ENCODE measurements around the gene RALGPS1. TPM values are rescaled to one million over a fixed set of nuclear protein-coding genes. Genes with fewer than 3 reads are reported as not detected.

RALGPS1 gene
- polyA plus RNA-seq, 1 donor: 7.9 TPM

DNA sequence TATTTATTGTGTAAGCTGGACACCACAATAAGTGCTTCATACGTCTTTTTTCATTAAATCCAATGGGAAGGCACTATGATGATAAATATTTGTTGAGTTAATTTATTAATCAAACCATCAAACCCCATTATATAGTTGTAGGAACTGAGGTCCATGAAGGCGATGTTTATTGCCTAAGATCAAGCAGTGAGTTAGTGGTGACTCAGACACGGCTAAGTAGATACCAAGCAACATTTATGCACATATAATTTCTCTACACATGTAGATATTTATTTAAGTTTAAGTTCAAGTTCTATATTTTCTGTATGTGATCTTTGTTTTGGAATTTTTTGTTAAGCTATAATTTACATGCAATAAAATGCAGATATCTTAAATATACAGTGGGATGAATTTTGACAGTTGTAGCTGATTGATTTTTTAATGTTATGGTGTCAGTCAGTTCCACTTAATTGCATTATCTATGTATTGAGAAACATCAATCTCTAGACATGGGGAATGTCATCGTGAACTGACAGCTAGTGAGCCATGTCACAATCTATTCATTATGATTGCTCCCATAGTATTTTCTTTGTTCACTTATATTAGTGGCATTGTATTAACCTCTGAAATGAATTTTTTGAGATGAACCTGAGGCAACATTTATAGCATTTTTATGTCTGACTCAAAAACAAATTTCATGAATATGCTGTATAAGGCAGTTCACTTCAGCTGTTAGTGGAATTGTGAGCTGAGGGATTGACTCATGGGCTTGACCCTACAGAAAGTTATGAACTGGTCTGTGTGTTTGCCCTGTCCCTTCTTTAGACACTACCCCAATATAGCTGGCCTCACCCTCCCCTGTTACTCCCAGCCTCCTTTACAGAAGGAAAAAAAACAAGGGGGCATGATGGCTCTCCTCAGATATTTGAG is 338.1 kb downstream of the RALGPS1 start:
- DNase-seq (ENCODE audit: low read depth): no peak

DNA sequence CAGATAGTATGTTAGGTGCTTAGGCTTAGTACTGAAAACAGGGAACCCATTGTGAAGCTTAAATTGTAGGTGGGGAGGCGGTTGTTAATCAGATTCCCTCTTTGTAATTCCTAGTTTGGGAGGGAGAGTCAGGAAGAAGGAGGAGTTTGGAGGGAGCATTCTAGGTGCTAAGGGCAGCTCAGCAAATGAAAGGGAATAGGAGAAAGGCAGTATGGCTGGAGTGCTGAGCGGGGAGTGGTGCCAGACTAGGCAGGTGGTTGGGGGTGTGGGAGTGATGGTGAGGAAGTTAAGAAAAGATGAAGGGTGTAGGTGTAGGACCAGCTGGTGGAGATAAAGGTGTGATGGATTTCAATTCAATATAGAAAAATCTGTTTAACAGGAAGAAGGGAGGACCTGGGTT is 338.9 kb downstream of the RALGPS1 start:
- no peak for DNase-seq (ENCODE audit: low read depth)

GRCh38 chr9:127255692-127256091 is 341.1 kb downstream of the RALGPS1 start:
- DNase-seq (ENCODE audit: low read depth): no peak

DNA sequence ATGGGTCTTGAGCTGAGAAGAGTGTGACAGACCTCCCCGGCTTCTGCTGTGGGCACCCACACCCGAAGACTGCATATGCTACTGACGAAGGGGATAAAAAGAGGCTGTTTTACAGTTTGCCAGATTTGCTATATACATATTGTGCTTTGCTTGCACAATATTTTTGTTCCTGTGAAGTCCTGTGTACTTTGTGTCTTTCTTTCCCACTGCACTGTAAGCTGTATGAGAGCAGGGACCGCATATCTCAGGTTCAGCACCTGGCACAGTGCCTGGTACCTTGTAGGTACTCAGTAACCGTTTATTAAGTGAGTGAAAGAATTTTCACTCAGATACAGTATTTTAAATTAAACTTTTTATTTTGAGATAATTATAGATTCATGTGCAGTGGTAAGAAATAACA is 341.7 kb downstream of the RALGPS1 start:
- DNase-seq (ENCODE audit: low read depth): no peak

- DNase-seq (ENCODE audit: low read depth): no peak
These were observed 344.3 kb downstream of the RALGPS1 start for GRCh38 chr9:127258606-127259471.

DNA sequence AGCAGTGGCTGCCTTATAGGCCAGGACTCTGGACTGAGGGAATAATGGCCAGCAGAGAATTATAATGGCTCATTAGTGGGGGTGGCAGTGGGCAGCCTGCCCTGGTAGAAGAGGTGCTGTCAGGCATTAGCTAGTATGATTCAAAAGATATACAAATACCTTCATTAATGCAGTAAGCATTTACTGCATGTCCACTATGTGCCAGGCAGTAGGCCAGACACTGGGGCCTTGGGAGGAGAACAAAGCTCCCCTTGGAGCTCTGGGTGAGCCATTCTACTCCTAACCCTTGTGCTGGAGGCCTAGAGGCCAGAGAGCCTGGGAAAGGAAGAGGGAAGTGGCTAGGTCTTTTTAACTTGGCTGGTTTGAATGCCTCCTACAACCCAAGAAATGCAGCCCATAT is 348.0 kb downstream of the RALGPS1 start:
- no peak for DNase-seq (ENCODE audit: low read depth)

DNA sequence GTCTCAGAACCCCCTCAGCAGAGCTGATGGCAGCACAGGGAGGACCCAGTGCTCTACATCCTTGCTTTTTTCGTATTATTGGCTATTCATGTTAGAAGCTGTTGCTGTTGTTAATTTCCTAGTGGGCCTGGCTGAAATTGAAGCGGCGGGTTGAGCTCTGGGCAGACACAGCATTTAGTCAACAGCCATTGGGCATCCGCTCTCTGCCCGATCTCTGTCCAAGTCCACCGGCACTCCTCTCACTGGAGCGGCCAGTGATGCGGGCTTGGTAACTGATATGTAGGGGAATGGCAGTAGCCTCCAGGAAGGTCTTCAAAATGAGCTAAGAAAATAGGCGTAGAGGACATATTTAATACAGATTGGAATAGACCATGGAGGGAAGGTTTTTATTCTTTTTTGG is 348.7 kb downstream of the RALGPS1 start:
- no peak for DNase-seq (ENCODE audit: low read depth)

DNA sequence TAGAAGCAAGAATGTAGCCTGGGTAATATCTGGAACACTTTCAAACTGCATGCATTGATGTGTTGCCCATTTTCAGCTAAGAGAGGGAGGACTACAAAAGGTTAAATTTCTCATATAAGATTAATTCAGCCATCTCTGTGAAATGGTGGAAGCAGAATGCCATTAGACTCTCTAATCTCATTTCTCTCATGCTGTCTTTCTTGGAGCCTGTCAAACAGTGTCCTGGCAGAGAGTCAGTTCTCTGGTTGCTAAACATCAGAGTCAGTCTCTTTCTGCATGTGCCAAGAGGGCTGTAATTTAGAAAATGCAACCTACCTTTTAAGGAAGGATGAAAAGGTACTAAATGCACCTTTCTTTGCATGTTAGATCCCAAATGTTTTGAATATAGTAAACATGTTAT is 349.1 kb downstream of the RALGPS1 start:
- DNase-seq (ENCODE audit: low read depth): no peak

- DNase-seq (ENCODE audit: low read depth): no peak
These were observed 350.1 kb downstream of the RALGPS1 start, which contains the start of gene GARNL3 for GRCh38 chr9:127264462-127265219. GARNL3 (plus strand) TSS chr9:127264774; CDS start chr9:127264878, 104 bp downstream.

GRCh38 chr9:127267793-127268525 is 353.4 kb downstream of the RALGPS1 start:
- DNase-seq (ENCODE audit: low read depth): peak; percentile 52

GRCh38 chr9:127269449-127269848 is 354.9 kb downstream of the RALGPS1 start:
- DNase-seq (ENCODE audit: low read depth): no peak

Other genes starting within 250 kb of the RALGPS1 start
- 15.9 TPM for gene ZBTB43, start 109.7 kb upstream of the RALGPS1 start, polyA plus RNA-seq (ENCODE audit: insufficient read length)
- 10.1 TPM for gene ZBTB34, start 54.1 kb upstream of the RALGPS1 start, polyA plus RNA-seq (ENCODE audit: insufficient read length)
- gene ANGPTL2, start 207.9 kb downstream of the RALGPS1 start, polyA plus RNA-seq (ENCODE audit: insufficient read length): 63.6 TPM

Measured in forelimb muscle (tissue), 1 donor.